HG03571 (cell line): Measurements from ENCODE around the gene ZNF398.

Experiments used
- ATAC-seq: cut with Tn5 transposase; IDR thresholded peaks from one replicate; pipeline ENCODE4 v1.9.1; 2021; ENCODE audit not compliant: unreplicated experiment

The ZNF398 gene

DNA sequence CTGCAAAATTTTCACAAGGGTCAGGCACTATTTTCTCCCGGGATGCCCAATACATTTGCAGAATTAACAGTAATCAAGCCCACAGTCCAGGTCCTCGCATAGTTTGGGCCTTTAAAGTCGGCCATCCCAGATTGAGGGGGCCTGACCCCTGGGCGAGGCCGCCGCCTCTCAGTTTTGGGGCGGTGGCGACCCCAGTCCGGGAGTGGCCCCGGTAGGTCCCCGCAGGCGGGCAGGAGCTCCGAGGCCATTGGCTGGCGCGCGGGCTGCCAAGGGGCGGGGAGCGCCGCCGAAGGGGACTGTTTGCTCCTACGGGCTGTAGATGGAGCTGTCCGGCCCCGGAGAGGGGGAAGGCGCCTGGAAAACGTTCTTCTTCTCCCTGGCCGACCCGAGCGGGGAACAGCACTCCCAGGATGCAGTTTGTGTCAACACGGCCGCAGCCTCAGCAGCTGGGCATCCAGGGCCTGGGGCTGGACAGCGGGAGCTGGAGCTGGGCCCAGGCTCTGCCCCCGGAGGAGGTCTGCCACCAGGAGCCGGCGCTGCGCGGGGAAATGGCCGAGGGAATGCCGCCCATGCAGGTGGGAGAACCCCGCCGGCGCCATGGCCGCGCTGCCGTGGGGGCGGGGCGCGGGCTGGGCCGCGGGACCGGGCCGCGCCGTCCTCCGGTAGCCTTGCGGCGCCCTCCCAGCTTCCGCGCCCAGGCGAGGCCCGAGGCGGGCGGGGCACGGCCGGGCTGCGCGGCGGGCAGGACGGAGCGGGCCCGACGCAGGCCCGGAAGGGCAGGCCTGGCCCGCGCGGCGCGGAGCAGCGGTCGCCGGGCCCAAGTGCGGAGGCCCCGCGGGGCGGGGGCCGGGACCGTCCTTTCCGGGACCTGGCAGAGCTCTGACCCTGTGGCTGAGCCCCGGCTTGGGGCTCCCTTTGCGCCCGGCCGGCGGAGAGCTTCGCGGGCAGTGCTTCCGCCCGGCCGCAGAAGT, 48.2 kb downstream of the ZNF398 start, which contains the start of gene ZNF282:
Gene ZNF282, plus strand, starts transcription at position 367 of the 971 bp plus-strand sequence. Its CDS starts 44 bp downstream, at position 411.
- peak; percentile 90 for ATAC-seq

DNA sequence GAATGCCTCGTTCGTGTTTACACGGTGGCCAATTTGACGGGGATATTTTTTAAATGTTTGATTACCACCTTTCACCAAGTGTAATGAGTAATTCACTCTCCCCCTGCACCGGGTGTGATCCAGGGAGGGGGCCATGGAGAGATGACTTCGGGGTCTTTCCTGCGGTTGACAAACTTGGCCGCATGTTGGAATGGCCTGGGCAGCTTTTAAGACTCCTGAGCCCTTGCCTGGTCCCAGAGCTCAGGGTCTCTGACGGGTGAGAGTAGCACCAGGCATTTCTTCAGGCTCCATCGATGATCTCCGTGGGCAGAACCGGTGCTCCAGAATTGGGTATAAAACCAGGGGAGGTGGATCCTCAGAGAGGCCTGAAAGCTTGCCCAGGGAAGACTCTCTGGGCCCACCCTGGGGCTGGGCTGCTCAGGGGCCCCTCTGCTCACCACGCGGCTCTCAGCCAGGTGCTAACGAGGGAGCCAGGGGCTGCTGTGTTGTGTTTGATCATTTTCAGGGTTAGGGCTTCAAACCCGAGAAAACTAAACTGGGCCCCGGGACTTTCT, 49.0 kb downstream of the ZNF398 start:
- no peak for ATAC-seq

- ATAC-seq, result no peak
Observed at GRCh38 chr7:149196705-149197171, 49.5 kb downstream of the ZNF398 start.

- ATAC-seq, result no peak
Observed at GRCh38 chr7:149197675-149198074, 50.4 kb downstream of the ZNF398 start.

GRCh38 chr7:149198161-149198816, 51.0 kb downstream of the ZNF398 start:
- no peak for ATAC-seq

- no peak for ATAC-seq
Observed at GRCh38 chr7:149199234-149199995, 52.2 kb downstream of the ZNF398 start.

DNA sequence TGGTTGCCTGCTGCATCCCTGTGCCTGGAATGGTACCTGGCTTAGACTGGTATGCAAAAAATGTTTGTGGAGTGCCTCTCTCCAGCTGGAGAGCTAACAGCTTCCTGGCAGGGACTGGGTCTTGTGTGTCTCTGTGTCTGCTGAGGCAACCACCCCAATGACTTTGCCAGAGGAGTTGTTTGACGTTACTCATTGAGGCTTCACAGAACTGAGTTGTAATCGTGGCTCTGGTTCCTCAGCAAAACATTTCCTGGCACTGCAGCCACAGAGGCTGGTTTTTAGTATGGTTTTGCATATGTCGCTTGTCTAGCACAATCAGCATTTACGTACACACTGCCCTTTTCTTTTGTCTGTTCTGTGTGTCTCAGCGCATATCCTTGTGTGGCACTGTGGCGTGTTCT, 55.6 kb downstream of the ZNF398 start:
- ATAC-seq, result no peak

GRCh38 chr7:149205690-149206381, 58.6 kb downstream of the ZNF398 start:
- no peak for ATAC-seq

DNA sequence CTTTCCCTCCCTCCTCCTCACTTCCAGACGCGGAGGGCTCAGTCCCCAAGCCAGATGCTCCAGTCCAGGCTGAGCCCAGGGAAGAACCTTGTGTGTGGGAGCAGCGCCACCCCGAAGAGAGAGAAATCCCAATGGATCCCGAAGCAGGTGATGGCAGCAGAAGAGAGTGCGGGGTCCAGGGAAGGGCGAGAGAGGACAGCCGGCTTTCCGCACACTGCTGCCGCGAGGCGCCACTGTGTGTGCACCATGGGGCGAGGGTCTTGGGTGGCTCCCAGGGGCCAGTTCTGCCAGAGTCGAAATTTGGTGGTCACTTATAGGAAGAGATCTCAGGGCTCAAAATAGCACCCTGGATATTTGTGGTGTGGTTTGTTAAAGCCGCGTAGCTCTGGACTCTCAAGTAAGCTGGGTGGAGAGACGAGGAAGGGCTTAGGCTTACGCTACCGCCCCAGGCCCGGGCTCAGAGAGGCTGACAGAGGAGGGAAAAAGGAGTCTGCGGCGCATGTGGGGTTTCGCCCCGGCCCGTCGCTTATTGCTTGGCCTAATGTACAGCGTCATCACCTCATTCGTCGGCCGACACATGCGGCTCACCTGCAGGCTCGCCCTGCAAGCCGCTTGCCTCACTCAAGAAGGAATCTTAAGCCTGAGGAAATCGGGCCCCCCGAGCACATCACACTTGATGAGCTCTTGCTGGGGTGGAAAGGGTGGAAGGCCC, 60.2 kb downstream of the ZNF398 start:
- no peak for ATAC-seq

DNA sequence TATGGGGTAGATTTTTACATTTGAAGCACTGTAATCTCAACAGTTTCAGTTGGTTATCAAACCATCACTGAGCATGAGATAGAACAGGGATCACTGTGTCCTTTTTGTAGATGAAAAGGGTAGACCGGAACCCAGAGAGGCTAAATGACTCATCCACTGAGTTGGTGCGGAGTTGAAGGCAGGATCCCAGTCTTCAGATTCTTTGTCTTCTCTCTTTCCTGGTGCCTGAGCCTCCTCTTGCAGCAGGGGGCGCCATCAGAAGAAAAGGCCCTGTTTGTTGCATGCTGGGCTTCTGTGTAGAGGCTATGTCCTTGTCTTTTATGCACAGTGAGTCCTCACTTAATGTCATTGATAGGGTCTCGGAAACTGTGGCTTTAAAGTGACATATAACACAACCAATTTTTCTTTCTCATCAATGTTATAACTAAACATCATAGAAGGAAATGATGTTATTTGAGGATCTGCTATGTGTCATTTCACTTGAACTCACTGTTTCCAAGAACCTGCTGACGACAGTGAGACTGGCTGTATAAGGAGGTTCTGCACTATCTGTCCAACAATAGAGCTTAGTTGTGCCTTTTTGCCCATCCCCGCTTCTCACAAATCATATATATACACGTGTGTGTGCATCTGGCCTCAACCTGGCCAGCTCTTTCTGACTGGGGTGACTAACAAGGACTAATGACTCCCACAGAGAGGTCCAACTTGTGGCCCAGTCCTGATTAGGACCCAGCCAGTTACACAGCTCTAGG, 62.4 kb downstream of the ZNF398 start:
- ATAC-seq, result peak; percentile 56

- ATAC-seq, result no peak
Observed at GRCh38 chr7:149210551-149210950, 63.3 kb downstream of the ZNF398 start.

DNA sequence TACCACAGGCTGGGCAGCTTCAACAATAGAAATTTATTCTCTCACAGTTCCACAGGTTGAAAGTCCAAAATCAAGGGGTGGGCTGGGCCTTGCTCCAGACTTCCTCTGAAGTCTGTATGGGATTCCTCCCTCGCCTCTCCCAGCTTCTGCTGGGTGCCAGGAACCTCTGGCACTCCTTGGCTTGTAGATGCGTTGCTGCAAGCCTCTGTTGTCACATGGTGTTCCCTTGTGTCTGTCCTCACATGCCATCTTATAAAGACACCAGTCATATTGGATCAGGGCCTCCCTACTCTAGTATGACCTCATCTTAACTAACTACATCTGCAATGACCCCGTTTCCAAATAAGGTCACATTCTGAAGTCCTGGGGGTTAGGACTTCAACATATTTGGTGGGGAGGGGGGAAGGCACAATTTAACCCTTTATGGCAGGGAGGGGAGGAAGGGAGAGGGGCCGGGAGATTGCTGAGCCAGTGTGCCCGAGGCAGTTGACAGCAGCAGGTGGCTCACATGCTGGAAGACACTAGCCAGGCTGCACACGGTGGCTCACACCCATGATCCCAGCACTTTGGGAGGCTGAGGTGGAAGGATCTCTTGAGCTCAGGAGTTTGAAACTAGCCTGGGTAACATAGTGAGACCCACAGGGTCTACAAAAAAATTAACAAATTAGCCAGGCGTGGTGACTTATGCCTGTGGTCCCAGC, 66.9 kb downstream of the ZNF398 start:
- ATAC-seq, result no peak

- no peak for ATAC-seq
Observed at GRCh38 chr7:149216402-149216801, 69.1 kb downstream of the ZNF398 start.

DNA sequence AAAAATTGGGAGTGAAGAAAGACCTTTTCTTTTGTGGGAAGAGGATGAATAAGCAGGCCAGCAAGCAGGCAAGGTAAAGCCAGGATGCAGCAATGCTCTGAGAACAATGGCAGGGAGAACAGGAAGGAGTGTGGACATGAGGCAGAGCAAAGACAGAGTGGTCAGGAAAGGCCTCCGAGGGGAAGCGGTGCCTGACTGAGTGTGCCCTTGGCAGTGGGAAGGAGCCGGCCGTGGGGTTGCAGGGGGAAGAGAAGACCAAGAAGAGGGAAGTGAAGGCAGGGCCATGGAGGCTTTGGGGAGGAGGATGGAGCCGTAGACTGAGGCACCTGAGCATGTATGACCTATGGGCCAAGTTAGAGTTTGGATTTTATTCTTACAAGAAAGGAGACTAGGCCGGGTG, 70.3 kb downstream of the ZNF398 start:
- no peak for ATAC-seq

GRCh38 chr7:149218469-149219420, 71.5 kb downstream of the ZNF398 start:
- no peak for ATAC-seq

- ATAC-seq, result no peak
Observed at GRCh38 chr7:149220534-149220933, 73.3 kb downstream of the ZNF398 start.

- no peak for ATAC-seq
Observed at GRCh38 chr7:149223176-149223575, 75.9 kb downstream of the ZNF398 start.
